A549 treated with DMSO at 1 μM for 4 hours (cell line): ENCODE measurements around the gene TIMP3. TPM values are rescaled to one million over a fixed set of nuclear protein-coding genes. Genes with fewer than 3 reads are reported as not detected.

Source experiments
- total RNA-seq: library from RNA; stranded (reverse); fragments of 200-300 nt; extraction: Qiagen RNA extraction; gene quantifications from 5 replicates; pipeline ENCODE4 v1.2.3, GENCODE V29; 2022; ENCODE audit warnings: low read depth

The TIMP3 gene
- 1.8 to 2.9 TPM (median 2.1 TPM) in 5 replicates for total RNA-seq

DNA sequence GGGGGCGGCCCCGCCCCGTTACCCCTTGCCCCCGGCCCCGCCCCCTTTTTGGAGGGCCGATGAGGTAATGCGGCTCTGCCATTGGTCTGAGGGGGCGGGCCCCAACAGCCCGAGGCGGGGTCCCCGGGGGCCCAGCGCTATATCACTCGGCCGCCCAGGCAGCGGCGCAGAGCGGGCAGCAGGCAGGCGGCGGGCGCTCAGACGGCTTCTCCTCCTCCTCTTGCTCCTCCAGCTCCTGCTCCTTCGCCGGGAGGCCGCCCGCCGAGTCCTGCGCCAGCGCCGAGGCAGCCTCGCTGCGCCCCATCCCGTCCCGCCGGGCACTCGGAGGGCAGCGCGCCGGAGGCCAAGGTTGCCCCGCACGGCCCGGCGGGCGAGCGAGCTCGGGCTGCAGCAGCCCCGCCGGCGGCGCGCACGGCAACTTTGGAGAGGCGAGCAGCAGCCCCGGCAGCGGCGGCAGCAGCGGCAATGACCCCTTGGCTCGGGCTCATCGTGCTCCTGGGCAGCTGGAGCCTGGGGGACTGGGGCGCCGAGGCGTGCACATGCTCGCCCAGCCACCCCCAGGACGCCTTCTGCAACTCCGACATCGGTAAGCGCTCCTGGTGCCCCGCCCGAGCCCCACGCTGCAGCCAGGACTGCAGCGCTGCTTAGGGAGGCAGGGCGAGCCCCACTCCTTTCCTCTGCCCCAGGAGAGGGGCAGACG lies at the start of gene TIMP3:
Gene TIMP3 (plus strand): TSS at position 169 of the 700 bp plus-strand sequence. CDS start 297 bp downstream, at position 466.

